HepG2 (cell line): Measurements from ENCODE around the gene FAM120B. TPM values are rescaled to one million over a fixed set of nuclear protein-coding genes. Genes with fewer than 3 reads are reported as not detected.

Experiments used
- ARID5B ChIP-seq: IDR thresholded peaks from 2 replicates; pipeline ENCODE4 v1.4.0; 2020; ENCODE audit warnings: mild to moderate bottlenecking, missing genetic modification reagents
- ATF7 ChIP-seq, 2 experiments: fragments of 450-650 bp in 1 of 2; sonication (generic) in 1 of 2; formaldehyde crosslinking in 1 of 2; IDR thresholded peaks; 2 replicates each; pipeline versions ENCODE4 v1.4.0 to v1.6.1; 2016 to 2020; ENCODE audit warnings: antibody characterized with exemption in 1 of 2, mild to moderate bottlenecking in 1 of 2, missing genetic modification reagents in 1 of 2
- BCL6 ChIP-seq: IDR thresholded peaks from 2 replicates; pipeline ENCODE4 v1.6.1; 2016; ENCODE audit warnings: missing genetic modification reagents, missing compliant biosample characterization
- BORCS8-MEF2B ChIP-seq: sonication (generic); formaldehyde crosslinking; IDR thresholded peaks from 2 replicates; pipeline ENCODE4 v1.8.0; 2022; ENCODE audit warnings: mild to moderate bottlenecking, missing genetic modification reagents
- ERF ChIP-seq: IDR thresholded peaks from 2 replicates; pipeline ENCODE4 v1.6.1; 2018; ENCODE audit warnings: missing biosample characterization, missing genetic modification reagents
- KAT8 ChIP-seq: IDR thresholded peaks from 2 replicates; pipeline ENCODE4 v1.6.1; 2016; ENCODE audit warnings: missing genetic modification reagents, missing compliant biosample characterization
- NR2F1 ChIP-seq, 2 experiments: fragments of 450-650 bp in 1 of 2; formaldehyde crosslinking in 1 of 2; IDR thresholded peaks; 2 replicates each; pipeline versions ENCODE4 v1.5.0 to v1.6.1; 2016 to 2020; ENCODE audit warnings: mild to moderate bottlenecking in 1 of 2, missing compliant biosample characterization in 1 of 2, missing genetic modification reagents in 1 of 2, moderate library complexity in 1 of 2
- SP5 ChIP-seq: IDR thresholded peaks from 2 replicates; pipeline ENCODE4 v1.6.1; 2016; ENCODE audit warnings: low read depth, borderline replicate concordance
- TFAP4 ChIP-seq: sonication (generic); IDR thresholded peaks from 2 replicates; pipeline ENCODE4 v1.6.1; 2016; ENCODE audit warnings: low read depth, borderline replicate concordance
- THRA ChIP-seq: sonication (generic); formaldehyde crosslinking; IDR thresholded peaks from 2 replicates; pipeline ENCODE4 v1.4.0; 2020; ENCODE audit warnings: missing genetic modification reagents, borderline replicate concordance
- ZBTB38 ChIP-seq: sonication (generic); formaldehyde crosslinking; IDR thresholded peaks from 2 replicates; pipeline ENCODE4 v1.5.1; 2020; ENCODE audit warnings: mild to moderate bottlenecking, missing genetic modification reagents
- ZFP91 ChIP-seq: sonication (generic); formaldehyde crosslinking; IDR thresholded peaks from 2 replicates; pipeline ENCODE4 v1.9.0; 2022; ENCODE audit warnings: missing genetic modification reagents, mild to moderate bottlenecking, borderline replicate concordance
- ZKSCAN8 ChIP-seq: IDR thresholded peaks from 2 replicates; pipeline ENCODE4 v1.6.1; 2016; ENCODE audit warnings: borderline replicate concordance, missing genetic modification reagents, missing compliant biosample characterization
- ZNF563 ChIP-seq: sonication (generic); formaldehyde crosslinking; IDR thresholded peaks from 2 replicates; pipeline ENCODE4 v1.8.0; 2022; ENCODE audit warnings: mild to moderate bottlenecking, moderate library complexity, missing genetic modification reagents
- ZNF605 ChIP-seq: sonication (generic); formaldehyde crosslinking; IDR thresholded peaks from 2 replicates; pipeline ENCODE4 v1.8.0; 2022; ENCODE audit warnings: mild to moderate bottlenecking, missing genetic modification reagents
- ZXDC ChIP-seq: sonication (generic); formaldehyde crosslinking; IDR thresholded peaks from 2 replicates; pipeline ENCODE4 v1.5.0; 2020; ENCODE audit warnings: mild to moderate bottlenecking, missing genetic modification reagents
- polyA plus RNA-seq, 8 experiments: library from polyadenylated mRNA; depleted of rRNA in 3 of 8; stranded (reverse) in 7 of 8; unstranded in 1 of 8; fragments of >200 nt; fragmentation: Illumina TruSeq in 4 of 8; extraction: Trizol in 4 of 8; gene quantifications; 2 replicates each; pipeline versions ENCODE4 v1.2.1 to v1.2.3, GENCODE V29; 2011 to 2016; ENCODE audit warnings: low read depth in 4 of 8, missing spikeins in 1 of 8, mixed read lengths in 1 of 8; ENCODE audit not compliant: insufficient read depth in 1 of 8
- total RNA-seq, 5 experiments: library from RNA; depleted of rRNA; stranded (reverse); fragments of >200 nt; fragmentation: Illumina TruSeq; extraction: Trizol; gene quantifications; 2 replicates each; pipeline ENCODE4 v1.2.3, GENCODE V29; 2016; ENCODE audit warnings: low read depth in 1 of 5

FAM120B gene
- total and polyA plus RNA-seq, 2 of the 13 experiments (the other 11 are each of a cell fraction or from before 2014, with no cell fraction given) = 9.2 to 10.7 TPM

GRCh38 chr6:170366248-170366960, 59.8 kb downstream of the FAM120B start (continued):
- TF ChIP-seq ZBTB38 (CRISPR knock-in tag) = peak; percentile 81
- peak; percentile 19; the same call in 1 of the 2 replicates for TF ChIP-seq BORCS8-MEF2B (CRISPR knock-in tag)
- TF ChIP-seq ZNF563 (CRISPR knock-in tag) = no peak
- TF ChIP-seq ZKSCAN8 = peak; percentile 42; the same call in 1 of the 2 replicates
- peak; percentile 52; the same call in 1 of the 2 replicates for TF ChIP-seq SP5 (CRISPR knock-in tag)
- TF ChIP-seq ZNF605 (CRISPR knock-in tag) = no peak
- no peak for TF ChIP-seq TFAP4
- no peak for TF ChIP-seq ZXDC (CRISPR knock-in tag)
- peak; percentile 67; the same call in 1 of the 2 replicates for TF ChIP-seq THRA
- TF ChIP-seq ATF7 (IDR thresholded peaks at IDR 0.05) = no peak
- no peak for TF ChIP-seq ATF7 (CRISPR knock-in tag; IDR thresholded peaks at IDR 0.05)
- TF ChIP-seq ZFP91 (CRISPR knock-in tag) = peak; percentile 27; the same call in 1 of the 2 replicates
- TF ChIP-seq NR2F1 (CRISPR knock-in tag; IDR thresholded peaks at IDR 0.05) = 0 out of 4 replicates have a peak, but pooled peaks of 1 of the 2 experiments have one; percentile 45
- TF ChIP-seq KAT8 = no peak
- peak; percentile 59 for TF ChIP-seq BCL6
- TF ChIP-seq ARID5B (CRISPR knock-in tag) = peak; percentile 85
- peak; percentile 52; the same call in 1 of the 2 replicates for TF ChIP-seq ERF (CRISPR knock-in tag)
